ENCODE measurements around the gene MINDY4.

- no peak for TF ChIP-seq CTCF (IDR thresholded peaks at IDR 0.05; ENCODE audit: low read depth, low read length, poor library complexity, severe bottlenecking)
- no peak for TF ChIP-seq EZH2phosphoT487 (IDR thresholded peaks at IDR 0.05; ENCODE audit: borderline replicate concordance, low read length)
Observed at GRCh38 chr7:30799206-30799975, 28.2 kb downstream of the MINDY4 start.
